HG02884 (cell line): ENCODE data around the gene BAK1.

Experiments
- ATAC-seq: cut with Tn5 transposase; IDR thresholded peaks from one replicate; pipeline ENCODE4 v1.9.1; 2021; ENCODE audit warnings: mild to moderate bottlenecking, moderate library complexity; ENCODE audit not compliant: unreplicated experiment

The BAK1 gene

DNA sequence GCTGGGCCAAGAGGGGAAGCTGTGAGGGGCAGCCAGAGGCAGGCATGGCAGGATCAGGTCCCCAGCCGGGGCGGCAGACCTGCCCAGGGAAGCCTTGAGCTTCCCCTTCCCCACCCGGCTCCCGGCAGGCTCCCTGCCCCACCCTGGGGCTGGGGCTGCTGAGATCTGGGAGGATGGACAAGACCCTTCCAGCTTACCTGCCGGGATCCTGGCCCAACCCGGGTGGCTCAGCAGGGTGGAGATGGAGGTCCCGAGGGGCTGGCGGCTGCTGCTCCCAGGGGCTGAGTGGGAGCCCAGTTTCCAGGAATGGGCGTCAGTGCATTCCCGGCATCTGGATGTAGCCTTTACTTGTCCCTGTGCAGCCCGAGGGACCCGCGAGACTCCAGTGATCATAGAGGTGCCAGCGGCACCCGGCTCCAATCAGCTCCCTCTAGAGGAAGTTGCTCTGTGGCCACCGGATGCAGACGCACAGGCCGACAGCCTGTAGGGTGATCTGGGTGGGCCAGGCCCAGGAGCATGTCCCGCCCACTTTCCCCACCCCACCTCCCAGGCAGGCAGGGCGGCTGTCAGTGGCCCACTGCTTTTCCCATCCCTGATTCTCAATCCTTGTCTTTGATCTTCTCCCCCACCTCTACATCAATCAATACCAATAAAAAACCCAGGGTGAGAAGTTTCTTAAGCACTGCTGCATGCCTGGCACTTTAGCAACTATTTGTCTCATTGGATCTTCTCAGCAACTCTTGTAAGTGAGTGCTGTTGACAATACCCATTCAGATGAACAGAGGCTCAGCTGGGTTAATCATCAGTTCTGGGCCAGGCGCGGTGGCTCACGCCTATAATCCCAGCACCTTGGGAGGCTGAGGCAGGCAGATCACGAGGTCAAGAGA is at the start of gene BAK1:
TSS of gene BAK1 (minus strand) at position 449 of the 887 bp plus-strand sequence. CDS start 2,672 bp downstream, outside the sequence.
- ATAC-seq: peak; percentile 78

GRCh38 chr6:33628401-33628964 is 48.4 kb upstream of the BAK1 start:
- ATAC-seq: no peak

DNA sequence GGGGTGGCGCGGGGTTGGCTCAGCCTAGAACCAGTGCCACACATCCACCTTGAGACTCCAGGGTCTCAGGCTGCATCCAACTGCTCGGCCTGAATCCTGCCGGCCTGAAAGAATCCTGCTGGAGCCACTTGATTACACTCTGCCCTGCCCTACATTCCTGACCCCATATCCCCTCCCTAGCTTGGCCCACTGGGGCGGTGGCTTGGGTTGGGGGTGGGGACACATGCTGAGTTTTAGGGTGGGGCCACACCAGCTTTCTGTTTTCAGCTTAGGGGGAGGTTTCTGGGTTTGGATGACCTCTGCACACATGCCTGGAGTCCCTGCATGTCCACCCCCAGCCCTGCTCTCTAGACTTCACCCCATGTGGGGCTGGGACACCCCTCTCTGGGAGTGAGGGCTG is 47.8 kb upstream of the BAK1 start:
- ATAC-seq: no peak

- ATAC-seq: no peak
These were observed 44.8 kb upstream of the BAK1 start for GRCh38 chr6:33624856-33625255.

- no peak for ATAC-seq
These were observed 43.9 kb upstream of the BAK1 start for GRCh38 chr6:33623895-33624381.

DNA sequence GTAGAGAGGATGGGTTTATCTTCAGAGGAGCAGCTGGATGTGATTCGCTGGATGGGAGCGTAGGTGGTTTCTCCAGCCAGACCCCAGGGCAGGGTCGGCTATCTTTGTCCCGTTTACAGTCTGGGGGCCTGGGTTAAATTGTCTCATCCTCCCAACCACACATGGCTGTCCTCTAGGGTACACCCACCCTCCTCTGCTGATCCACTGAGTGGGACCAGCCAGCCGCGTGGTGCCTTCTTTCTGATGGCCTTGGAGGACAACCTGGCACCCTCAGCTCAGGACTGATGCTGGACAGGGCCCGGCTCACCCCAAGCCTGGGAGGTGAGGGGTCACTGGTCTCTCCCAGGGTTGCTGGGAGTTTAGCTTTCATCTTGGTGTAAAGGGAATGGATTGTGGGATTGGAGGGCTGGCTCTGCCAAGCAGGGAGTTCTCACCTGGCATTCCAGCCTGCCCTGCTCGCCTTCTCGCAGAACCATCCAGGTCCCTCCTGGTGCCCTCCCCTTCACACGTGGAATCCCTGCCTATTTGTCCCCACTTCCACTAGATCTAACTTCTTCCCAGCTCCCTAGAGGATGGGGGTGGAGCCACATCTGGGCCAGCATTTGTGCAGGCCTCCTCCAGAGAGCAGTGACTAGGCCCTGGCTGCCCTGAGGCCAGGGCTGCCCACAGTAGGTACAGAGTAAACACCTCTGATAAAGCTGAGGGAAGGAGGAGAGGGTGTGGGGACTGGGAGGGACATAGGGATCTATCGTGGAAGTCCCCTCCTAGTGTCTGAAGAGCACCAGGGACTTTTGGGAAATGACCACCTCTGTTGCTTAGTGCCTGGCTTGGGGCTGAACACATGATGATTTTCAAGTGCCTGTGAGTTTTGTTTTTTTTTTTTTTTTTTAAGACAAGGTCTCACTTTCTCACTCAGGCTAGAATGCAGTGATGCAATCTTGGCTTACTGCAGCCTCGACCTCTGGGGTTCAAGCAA is 42.7 kb upstream of the BAK1 start:
- no peak for ATAC-seq

DNA sequence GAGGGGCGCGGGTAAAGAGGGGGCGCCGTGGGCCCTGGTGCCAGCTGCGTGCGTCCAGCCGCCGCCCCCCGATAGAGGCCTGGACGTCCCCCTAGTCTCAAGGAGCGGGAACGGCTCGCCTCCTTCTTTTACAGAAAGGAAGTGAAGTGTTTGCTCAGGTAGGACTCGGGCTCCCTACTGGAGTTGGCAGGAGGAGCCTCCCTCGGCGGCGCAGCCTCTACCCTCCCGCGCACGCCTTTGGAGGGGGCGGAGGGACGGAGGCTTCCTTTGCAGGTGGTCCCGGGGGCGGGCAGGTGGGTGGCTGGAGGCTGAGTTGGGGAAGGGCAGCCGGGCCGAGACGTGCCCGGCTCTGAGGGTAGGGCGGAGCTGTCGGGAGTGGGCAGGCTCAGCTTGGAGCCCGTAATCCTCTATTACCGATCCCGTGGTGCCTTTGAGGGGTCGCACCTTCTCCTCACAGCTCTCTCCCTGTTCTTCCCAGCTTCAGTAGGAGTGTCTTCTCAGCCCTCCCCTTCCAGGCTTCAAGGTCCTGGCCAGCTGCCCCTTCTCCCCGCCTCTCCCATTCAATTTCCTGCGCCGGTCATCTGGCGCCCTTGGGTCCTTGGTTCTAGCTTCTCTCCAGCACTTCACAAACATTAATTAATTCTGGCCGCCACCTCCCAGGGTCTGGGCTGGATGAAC is 41.8 kb upstream of the BAK1 start:
- peak; percentile 28 for ATAC-seq

- ATAC-seq: peak; percentile 63
These were observed 41.0 kb upstream of the BAK1 start, which contains the start of gene ITPR3 for GRCh38 chr6:33620856-33621710. ITPR3 (plus strand) TSS chr6:33621322; CDS start chr6:33621603, 281 bp downstream.

DNA sequence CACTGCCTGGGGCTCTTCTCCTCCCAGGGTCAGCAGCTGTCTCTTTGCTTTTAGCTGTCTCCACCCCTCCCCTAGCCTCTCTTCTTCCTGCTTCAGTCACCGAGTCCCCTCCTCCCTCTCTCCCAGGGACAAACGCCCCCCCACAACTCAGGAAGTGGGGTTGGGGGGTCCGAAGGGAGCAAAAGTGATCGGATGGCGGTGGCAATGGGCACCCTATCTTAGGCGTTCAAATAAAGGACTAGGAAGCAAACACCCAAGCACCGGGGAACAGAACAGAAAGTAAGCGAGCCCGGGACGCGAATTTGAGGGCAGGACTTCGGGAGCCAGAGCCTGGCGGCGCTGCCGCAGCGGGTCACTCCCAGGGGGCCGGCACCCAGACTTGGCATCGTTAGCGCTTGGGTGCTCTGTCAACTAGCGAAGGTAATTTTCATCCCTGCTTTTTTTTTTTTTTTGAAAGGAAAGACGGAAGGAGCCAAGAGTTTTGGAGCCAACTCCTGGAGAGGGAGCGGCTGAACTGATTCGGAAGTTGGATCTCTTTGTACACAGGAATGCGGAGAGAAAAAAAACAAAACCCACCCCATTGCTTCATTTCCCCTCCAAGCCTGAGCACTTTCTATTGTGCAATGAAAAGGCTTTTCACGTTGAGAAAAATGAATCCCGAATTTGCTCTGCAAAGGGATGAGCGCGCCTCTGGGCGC is 40.2 kb upstream of the BAK1 start:
- ATAC-seq: no peak

DNA sequence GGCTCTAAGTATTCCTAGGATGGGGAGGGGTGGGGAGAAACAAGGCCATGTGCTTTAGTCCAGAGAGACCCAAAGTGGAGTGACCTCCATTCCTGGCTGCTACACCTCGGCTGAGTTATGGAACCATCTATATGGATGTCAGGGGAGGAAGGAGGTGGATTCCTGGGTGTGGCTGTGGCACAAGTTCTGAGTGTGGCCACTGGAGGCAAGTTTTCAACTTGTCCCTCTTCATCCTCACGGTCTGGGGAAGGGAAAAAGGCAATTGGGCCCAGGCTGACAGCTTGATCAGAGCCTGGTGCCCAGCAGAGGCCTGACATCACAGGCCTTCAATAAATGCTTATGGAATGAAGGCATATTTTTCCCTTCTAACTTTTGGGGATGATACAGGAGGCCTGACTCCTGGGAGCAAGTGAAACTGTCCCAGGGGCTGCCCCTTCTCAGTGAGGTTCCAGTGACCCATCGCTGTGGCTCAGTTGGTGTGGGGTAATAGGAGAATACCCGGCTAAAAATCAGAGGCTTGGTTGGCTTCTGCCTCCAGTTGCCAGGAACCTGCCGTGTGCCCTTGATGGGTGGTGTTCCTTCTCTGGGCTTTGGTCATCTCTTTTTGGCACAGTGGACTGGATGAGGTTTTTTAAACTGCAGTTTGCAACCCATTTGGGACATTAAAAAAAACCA is 39.2 kb upstream of the BAK1 start:
- no peak for ATAC-seq

DNA sequence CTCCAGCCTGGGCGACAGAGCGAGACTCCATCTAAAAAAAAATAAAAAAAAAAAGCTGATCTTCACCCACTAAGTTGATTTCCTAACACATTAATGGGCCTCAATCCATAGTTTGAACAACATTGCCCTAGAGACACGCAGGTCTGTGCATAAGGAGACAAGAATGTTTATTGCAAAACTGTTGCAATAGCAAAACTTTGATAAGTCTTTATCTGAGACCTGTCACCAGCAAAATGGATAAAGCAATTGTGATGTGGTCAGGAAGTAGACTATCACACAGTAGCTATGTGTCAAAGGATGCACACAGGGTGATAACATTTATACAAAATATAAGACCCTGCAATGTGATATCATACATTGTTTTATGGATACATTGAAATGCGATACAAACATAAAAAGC is 36.8 kb upstream of the BAK1 start:
- no peak for ATAC-seq

DNA sequence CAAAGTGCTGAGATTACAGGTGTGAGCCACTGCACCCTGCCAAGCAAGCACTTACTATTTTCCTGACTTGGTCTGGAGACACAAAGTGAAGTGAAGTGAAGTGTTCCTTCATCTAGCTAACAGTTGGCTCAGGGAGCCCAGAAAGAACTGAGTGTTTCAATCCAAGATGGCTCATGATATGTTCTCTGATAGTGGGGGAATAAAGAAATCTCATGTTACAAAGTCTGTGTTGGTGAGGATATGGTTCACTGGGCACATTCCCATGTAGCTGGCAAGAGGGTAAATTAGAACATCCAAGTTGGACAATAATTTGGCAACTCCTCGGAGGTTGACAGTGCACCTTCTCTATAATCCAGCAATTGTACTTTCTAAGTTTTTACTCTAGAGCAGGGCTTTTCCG is 36.0 kb upstream of the BAK1 start:
- ATAC-seq: no peak

DNA sequence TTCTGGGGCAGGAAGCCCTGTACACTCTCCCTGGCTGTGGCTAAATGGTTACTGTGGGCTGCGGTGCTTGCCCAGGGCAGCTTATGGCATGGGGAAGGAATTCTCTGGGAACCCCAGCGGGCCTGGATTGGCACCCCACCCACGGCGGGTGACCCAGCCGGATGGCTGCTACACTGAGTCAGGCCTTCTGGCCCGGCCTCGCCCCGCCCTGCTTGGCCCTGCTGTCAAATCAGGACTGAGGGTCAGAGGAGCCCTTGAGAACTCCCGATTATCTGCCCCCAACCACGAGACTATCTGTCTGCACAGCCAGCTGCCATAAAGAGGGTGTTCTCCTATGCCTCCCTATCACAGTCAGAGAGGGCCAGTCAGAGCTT is 33.7 kb upstream of the BAK1 start:
- ATAC-seq: no peak

GRCh38 chr6:33613146-33613794 is 33.2 kb upstream of the BAK1 start:
- ATAC-seq: no peak

DNA sequence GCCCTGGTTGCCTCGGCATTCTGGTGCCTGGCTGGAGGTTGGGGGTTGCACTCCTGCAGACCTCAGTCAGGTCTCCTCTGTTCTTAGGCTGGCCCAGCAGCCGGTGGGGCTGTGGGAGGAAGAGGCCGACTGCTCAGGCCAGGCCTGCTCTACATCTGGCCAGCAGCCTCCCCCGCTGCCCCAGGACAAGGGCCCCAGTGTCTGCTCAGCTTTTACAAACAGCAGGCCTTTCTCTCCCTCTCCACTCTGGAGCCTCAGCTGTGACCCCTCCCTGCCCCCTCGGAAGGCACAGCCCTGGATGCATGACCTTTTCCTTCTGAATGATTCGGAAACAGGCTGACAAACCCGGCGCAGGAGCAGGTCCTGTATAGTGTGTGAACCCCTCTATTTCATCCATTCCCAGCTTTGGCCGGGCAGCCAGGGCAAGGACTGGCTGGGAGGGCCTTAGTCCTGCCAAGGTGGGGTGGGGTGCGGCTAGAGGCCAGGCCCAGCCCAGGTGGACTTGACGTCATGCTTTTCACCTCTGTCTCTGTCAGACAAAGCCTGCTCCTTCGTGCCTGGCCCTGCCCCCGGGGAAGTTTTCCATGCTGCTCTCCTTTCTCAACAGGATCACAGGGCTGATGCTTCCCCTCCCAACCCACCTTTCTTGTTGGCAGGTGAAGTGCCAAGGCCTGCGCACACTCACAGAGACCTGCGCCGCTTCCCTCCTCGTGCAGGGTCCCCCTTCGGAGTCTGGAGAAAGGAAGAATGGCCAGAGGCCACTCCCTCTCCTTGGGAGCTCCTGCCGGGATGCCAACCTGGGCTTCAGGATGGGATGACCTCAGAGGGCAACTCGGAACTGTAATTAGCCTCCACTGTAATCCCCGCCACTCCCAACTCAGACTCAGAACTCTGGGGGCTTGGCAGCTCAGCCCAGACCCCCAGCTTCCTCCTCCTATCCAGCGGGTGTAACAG is 31.0 kb upstream of the BAK1 start:
- ATAC-seq: no peak

- no peak for ATAC-seq
These were observed 30.0 kb upstream of the BAK1 start for GRCh38 chr6:33610067-33610466.

DNA sequence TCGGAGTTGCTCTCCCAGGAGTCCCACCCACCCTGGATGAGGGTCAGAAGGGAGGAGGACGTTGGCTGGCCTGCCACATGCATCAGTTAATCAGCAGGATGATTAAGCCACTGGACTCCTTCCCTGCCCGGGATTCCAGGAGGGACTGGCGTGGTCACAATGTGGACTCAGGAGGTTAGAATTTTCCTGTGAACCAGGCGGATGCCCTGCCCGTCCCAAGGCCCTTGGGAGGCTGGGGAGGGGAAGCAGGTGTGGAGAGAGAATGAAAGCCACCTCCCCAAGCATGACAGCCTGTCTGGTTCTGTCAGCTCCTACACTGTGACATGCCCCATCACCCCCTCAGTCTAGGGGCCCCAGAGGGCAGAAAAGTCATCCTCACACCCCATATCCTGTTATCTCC is 29.5 kb upstream of the BAK1 start:
- ATAC-seq: no peak
